Measurements from ENCODE around the gene ACOX3. TPM values are rescaled to one million over a fixed set of nuclear protein-coding genes. Genes with fewer than 3 reads are reported as not detected.
"Not testable (repeated sequence)": the region's sequence is repeated elsewhere in the genome, so short reads cannot be mapped to it uniquely, and the experiment has no call there.

Gene ACOX3
- 10 to 100 TPM; 10.1 to 17.1 (median 14.7) TPM for polyA plus RNA-seq (ENCODE audit: low read depth in 6 of 6)

DNA sequence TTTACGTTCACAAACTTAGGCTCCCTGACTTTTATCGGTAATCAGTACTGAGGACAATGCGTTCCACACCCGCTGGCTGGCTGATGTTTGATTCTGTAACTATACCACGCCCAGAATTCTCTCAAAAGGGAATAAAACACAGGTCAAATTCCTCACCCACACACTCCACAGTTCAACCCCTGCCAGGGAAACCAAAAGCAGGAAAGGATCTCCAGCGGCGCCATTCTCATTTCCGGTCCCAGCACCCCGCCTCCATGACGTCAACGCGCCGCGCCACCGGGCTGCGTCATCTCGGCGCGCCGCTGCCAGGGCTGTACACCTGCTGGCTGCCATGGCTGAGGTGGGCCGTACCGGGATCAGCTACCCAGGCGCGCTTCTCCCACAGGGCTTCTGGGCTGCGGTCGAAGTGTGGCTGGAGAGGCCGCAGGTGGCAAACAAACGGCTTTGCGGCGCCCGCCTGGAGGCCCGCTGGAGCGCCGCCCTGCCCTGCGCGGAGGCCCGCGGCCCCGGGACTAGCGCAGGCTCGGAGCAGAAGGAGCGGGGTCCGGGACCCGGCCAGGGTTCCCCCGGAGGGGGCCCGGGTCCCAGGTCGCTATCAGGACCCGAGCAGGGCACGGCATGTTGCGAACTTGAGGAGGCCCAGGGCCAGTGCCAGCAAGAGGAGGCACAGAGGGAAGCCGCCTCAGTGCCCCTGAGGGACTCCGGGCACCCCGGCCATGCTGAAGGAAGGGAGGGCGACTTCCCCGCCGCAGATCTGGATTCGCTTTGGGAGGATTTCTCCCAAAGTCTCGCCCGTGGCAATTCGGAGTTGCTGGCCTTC lies at the start of gene ACOX3, which contains the start of gene TRMT44:
ACOX3 (minus strand) TSS at position 232 of the 820 bp plus-strand sequence. CDS start 24,202 bp downstream, outside the sequence.
TRMT44 (plus strand) TSS at position 286 of the 820 bp plus-strand sequence; CDS start at position 332, 46 bp downstream.
- H3K27ac Mint-ChIP-seq, result peak within 1 kb of the TSS; percentile 99 to 100 (median 99)
- H3K36me3 Mint-ChIP-seq, result peaks cover 0 to 5% of the 10 kb centered on the region in 2 donors
- H3K27me3 Mint-ChIP-seq, result no peaks in the 10 kb centered on the region
- peaks cover 58 to 78% (median 60%) of the 10 kb centered on the region in 3 donors for H3K4me1 Mint-ChIP-seq
- ATAC-seq (ENCODE audit: low read depth in 2 of 2), result peak; percentile 89 to 93
- peaks cover 0 to 1% (median 0%) of the 10 kb centered on the region in 7 donors for H3K9me3 Mint-ChIP-seq
- peak within 1 kb of the TSS; percentile 93 to 100 (median 99) for H3K4me3 Mint-ChIP-seq
- peak; percentile 97 for DNase-seq

GRCh38 chr4:8488791-8489369 lies 48.4 kb upstream of the ACOX3 start:
- Mint-ChIP-seq H3K36me3 (peaks cover 18 to 19% of the 10 kb centered on the region in 2 donors), H3K9me3 (peaks cover 0 to 2% (median 0%) of the 10 kb centered on the region in 7 donors), H3K4me1 (peaks cover 0 to 7% (median 3%) of the 10 kb centered on the region in 3 donors), H3K4me3 (no peak overlapping the region), H3K27me3 (no peaks in the 10 kb centered on the region), H3K27ac (peak overlapping the region in 2 of 6 donors; percentile 19 to 32)
- DNase-seq, result no peak
- ATAC-seq (ENCODE audit: low read depth in 2 of 2), result no peak

GRCh38 chr4:8486643-8487042 lies 46.1 kb upstream of the ACOX3 start:
- not testable (repeated sequence) for DNase-seq; H3K27me3 Mint-ChIP-seq; H3K4me3 Mint-ChIP-seq; H3K27ac Mint-ChIP-seq; ATAC-seq (ENCODE audit: low read depth in 2 of 2); H3K36me3 Mint-ChIP-seq; H3K4me1 Mint-ChIP-seq; H3K9me3 Mint-ChIP-seq

- Mint-ChIP-seq H3K4me1 (no peaks in the 10 kb centered on the region), H3K4me3 (no peak overlapping the region), H3K27me3 (no peaks in the 10 kb centered on the region), H3K36me3 (peaks cover 0 to 12% of the 10 kb centered on the region in 2 donors), H3K27ac (no peak overlapping the region), H3K9me3 (no peaks in the 10 kb centered on the region)
- DNase-seq (no peak), ATAC-seq (ENCODE audit: low read depth in 2 of 2) (no peak)
These were observed 39.7 kb upstream of the ACOX3 start for GRCh38 chr4:8480221-8480620.

DNA sequence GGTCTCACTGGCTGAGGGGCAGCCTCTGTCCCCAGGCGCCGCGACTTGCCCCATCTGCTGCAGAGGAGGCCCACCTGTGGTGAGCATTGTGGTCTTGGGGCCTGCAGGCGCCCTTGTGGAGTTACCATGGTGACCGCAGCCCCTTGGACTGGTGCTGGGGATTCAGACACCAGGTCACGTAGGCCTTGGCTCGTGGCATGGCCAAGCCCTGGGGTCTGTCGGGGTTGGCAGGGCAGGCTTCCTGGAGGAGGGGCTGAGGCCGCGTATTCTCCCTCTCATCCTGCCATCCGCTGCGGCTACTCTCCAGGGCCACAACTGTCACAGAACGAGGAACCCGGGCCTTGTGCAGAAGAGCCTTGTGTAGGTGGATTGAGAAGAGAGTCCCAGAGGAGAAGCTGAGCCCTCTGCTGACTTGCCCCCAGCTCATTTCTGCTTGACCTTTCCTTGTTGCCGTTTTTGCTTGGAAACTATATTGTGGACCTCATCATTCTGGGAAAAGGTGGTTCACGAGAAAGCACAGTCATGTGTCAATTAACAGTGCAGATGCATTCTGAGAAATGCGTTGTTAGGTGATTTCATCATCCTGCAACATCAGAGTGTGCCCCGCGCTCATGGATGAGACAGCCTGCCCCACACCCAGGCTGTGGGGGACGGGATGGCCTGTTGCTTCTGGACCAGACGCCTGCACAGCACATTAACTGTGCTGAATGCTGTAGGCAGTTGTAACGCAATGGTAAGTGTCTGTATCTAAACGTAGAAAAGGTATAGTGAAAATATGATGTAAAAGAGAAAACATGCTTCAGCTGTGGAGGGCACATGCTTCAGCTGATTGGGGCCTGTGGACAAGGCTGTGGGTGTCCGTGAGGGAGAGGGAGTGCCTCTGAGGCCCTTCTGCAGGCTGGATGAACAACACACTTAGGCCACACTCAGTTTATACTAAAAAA lies 38.5 kb upstream of the ACOX3 start:
- no peak for DNase-seq
- Mint-ChIP-seq H3K27me3 (no peaks in the 10 kb centered on the region), H3K36me3 (peaks cover 0 to 12% of the 10 kb centered on the region in 2 donors), H3K4me1 (no peaks in the 10 kb centered on the region), H3K9me3 (no peaks in the 10 kb centered on the region), H3K27ac (peak overlapping the region in 1 of 6 donors; percentile 44), H3K4me3 (no peak overlapping the region)
- ATAC-seq (ENCODE audit: low read depth in 2 of 2), result no peak

- Mint-ChIP-seq H3K9me3 (no peaks in the 10 kb centered on the region), H3K27ac (no peak overlapping the region), H3K4me1 (no peaks in the 10 kb centered on the region), H3K36me3 (peaks cover 0 to 12% of the 10 kb centered on the region in 2 donors), H3K27me3 (no peaks in the 10 kb centered on the region), H3K4me3 (peak overlapping the region in 1 of 8 donors; percentile 15)
- ATAC-seq (ENCODE audit: low read depth in 2 of 2), result no peak
- DNase-seq, result no peak
These were observed 37.8 kb upstream of the ACOX3 start for GRCh38 chr4:8478371-8478770.

DNA sequence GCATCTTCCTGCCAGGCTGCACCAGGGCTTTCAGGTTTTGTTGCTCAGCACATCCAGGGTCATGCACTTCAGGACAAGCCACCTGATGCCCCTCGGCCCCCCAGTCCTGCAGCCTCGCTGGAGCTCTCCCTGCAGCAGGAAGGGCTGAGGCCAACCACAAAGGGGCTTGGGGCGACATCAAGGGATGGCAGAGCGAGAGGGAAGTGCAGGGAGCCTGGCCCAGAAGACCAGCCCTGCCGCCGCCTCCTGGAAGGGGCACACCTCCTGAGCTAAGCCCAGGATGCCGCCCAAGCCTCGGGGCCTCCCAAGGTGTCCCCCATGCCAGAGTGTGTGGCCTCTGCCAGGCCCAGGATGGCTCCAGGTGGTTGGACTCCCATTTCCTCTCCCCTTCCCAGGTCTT lies 37.2 kb upstream of the ACOX3 start:
- ATAC-seq (ENCODE audit: low read depth in 2 of 2) (no peak), DNase-seq (no peak)
- H3K4me3 Mint-ChIP-seq, result no peak overlapping the region
- no peaks in the 10 kb centered on the region for H3K27me3 Mint-ChIP-seq
- no peak overlapping the region for H3K27ac Mint-ChIP-seq
- peaks cover 0 to 12% of the 10 kb centered on the region in 2 donors for H3K36me3 Mint-ChIP-seq
- no peaks in the 10 kb centered on the region for H3K9me3 Mint-ChIP-seq
- H3K4me1 Mint-ChIP-seq, result no peaks in the 10 kb centered on the region

DNA sequence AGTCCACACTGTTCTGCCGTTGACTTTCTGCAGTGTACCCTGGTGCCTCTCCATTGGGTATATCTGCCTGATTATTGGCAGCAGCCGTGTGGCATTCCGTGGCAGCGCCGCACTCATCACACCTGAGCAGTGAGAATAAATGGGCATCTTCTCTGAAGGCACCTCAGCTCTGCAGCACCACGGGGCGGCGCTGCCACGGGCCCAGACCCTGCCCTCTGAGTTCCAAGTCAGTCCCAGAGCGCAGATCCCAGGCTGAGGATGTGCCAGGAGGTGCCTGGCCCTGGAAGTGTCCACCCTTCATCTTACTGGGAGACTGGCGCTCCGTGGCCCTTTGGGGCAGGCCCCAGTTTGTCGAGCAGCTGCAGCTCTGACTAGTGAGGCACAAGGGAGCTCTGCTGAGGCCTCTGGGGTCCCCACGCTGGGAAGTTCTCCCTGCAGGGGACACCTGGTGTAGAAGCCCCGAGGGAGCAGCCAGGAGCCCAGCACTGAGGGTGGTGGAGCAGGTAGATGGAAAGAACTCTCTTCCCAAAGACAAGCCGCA lies 36.6 kb upstream of the ACOX3 start:
- DNase-seq, result no peak
- peaks cover 0 to 12% of the 10 kb centered on the region in 2 donors for H3K36me3 Mint-ChIP-seq
- H3K27me3 Mint-ChIP-seq, result no peaks in the 10 kb centered on the region
- peak overlapping the region in 2 of 6 donors; percentile 6 to 41 for H3K27ac Mint-ChIP-seq
- H3K9me3 Mint-ChIP-seq, result no peaks in the 10 kb centered on the region
- no peak for ATAC-seq (ENCODE audit: low read depth in 2 of 2)
- H3K4me3 Mint-ChIP-seq, result no peak overlapping the region
- H3K4me1 Mint-ChIP-seq, result no peaks in the 10 kb centered on the region

DNA sequence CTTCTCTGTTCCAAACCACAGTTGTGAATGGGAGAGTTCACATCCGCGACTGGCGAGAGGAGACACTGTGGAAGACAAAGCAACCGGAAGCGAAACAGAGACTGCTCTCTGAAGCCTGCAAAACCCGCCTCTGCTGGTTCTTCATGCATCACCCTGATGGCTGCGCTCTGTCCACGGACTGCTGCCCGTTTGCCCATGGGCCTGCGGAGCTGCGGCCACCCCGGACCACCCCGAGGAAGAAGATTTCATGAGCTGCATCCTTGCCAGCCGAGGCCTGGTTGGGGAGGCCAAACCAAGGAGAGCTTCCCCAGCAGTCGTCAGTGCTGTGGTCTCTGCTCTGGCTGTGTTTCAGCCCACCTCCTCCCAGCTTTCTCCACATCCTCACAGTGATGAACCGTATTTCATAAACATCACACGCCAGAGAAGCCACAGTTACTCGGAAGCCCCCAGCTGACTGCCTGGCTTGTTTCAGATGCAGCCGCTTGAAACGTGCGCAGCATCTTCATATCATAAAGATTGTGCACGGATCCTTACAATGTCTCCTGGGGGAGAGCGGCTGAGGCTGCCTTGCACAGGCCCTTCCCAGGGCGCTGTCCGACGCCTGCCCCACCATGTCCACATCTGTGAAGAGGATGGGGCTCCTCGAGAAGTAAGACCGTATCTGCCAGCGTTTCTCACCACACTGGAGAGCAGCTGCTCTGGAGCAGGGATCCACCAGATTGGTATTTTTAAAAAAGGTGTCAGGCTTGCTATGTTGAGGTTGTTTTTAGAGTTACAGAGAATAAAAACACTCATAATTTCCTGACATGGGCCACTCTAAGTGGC lies 35.4 kb upstream of the ACOX3 start:
- Mint-ChIP-seq H3K9me3 (no peaks in the 10 kb centered on the region), H3K36me3 (peaks cover 0 to 12% of the 10 kb centered on the region in 2 donors), H3K4me1 (no peaks in the 10 kb centered on the region), H3K27me3 (no peaks in the 10 kb centered on the region), H3K27ac (peak overlapping the region in 1 of 6 donors; percentile 77), H3K4me3 (no peak overlapping the region)
- no peak for DNase-seq
- no peak for ATAC-seq (ENCODE audit: low read depth in 2 of 2)

- Mint-ChIP-seq H3K9me3 (no peaks in the 10 kb centered on the region), H3K4me3 (no peak overlapping the region), H3K27ac (peak overlapping the region in 1 of 6 donors; percentile 77), H3K36me3 (peaks cover 0 to 12% of the 10 kb centered on the region in 2 donors), H3K27me3 (no peaks in the 10 kb centered on the region), H3K4me1 (no peaks in the 10 kb centered on the region)
- no peak for ATAC-seq (ENCODE audit: low read depth in 2 of 2)
- DNase-seq, result no peak
These were observed 34.3 kb upstream of the ACOX3 start for GRCh38 chr4:8474856-8475255.

DNA sequence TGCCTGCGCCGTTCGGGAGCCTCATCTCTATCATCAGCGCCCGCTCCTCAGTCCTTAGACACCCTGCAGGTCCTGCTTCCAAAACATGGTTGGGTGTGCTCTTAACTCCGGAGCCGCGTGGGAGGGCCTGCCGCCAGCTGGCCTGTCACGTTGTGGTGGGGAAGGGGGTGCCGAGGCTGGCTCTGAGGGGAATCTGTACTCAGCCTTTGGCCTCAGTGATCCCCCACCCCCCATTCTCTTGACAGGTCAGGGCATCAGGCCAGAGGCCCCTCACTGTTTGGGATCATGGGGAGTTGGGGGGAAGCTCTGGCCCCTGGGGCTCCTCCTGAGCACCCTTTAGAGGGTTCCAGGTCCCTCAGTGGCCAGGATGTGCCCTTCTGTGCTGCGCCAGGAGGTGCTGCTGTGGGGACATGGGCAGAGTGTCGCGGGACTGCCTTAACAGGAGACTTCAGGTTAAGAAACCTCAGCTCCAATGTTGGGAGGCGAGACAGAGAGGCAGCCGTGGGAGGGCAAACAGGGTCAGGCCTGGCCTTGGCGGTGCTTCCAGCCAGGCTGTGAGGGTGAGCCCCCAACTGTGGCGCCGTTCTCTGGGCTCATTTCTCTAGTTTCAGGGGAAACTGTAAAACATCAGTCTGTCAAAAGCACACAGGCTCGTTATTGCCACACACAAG lies 33.5 kb upstream of the ACOX3 start:
- H3K4me1 Mint-ChIP-seq, result peaks cover 0 to 2% (median 0%) of the 10 kb centered on the region in 3 donors
- peak overlapping the region in 1 of 8 donors; percentile 22 for H3K4me3 Mint-ChIP-seq
- H3K9me3 Mint-ChIP-seq, result no peaks in the 10 kb centered on the region
- no peaks in the 10 kb centered on the region for H3K27me3 Mint-ChIP-seq
- no peak overlapping the region for H3K27ac Mint-ChIP-seq
- no peak for ATAC-seq (ENCODE audit: low read depth in 2 of 2)
- DNase-seq, result no peak
- peaks cover 0 to 12% of the 10 kb centered on the region in 2 donors for H3K36me3 Mint-ChIP-seq
